Upper lobe of left lung (tissue), 4 donors: ENCODE data around the gene ATPAF1.

Source experiments
- CTCF ChIP-seq, 6 experiments: fragments of 450-650 bp in 4 of 6; fragments of 200-600 bp in 2 of 6; sonication (generic) in 2 of 6; IDR thresholded peaks; one replicate each; pipeline ENCODE4 v1.5.1; 2016 to 2019; ENCODE audit warnings: antibody characterized with exemption in 6 of 6
- EP300 ChIP-seq, 4 donors: sonication (generic); formaldehyde crosslinking; IDR thresholded peaks; one replicate each; pipeline ENCODE4 v1.5.1; 2017; ENCODE audit warnings: antibody characterized with exemption in 4 of 4, control low read depth in 2 of 4
- POLR2A ChIP-seq, 4 donors: fragments of 450-650 bp; IDR thresholded peaks; one replicate each; pipeline ENCODE4 v1.5.1; 2016 to 2017; ENCODE audit warnings: antibody characterized with exemption in 4 of 4, mild to moderate bottlenecking in 2 of 4
- POLR2AphosphoS5 ChIP-seq, 2 donors: sonication (generic); formaldehyde crosslinking; IDR thresholded peaks; one replicate each; pipeline ENCODE4 v1.5.1; 2017; ENCODE audit warnings: antibody characterized with exemption in 2 of 2

DNA sequence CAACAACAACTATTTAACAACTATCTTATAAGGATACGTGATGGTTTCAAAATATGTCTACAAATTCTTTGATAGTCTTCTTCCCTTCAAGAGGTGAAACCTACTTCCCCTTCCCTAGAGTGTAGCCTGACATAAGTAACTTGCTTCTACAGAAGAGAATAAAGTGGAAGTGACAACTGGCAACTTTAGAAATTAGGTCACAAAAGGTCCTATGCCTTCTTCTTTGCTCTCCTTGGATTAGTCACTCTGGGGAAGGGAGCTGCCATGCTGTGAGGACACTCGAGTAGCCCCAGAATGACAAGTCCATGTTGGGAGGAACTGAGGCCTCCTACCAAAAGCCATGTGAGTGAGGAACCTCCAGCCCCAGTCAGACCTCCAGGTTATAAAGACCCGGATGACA is 31.5 kb upstream of the ATPAF1 start:
- TF ChIP-seq CTCF (IDR thresholded peaks at IDR 0.05), result no peak
- no peak for TF ChIP-seq POLR2A (IDR thresholded peaks at IDR 0.05)
- TF ChIP-seq EP300 (IDR thresholded peaks at IDR 0.05), result no peak
- no peak for TF ChIP-seq POLR2AphosphoS5 (IDR thresholded peaks at IDR 0.05)
